GM19468 (cell line): Measurements from ENCODE around the gene UBXN11.
A peak's percentile ranks its signal among the peaks of the same experiment; 100 is the strongest.
"Not testable (repeated sequence)": the region's sequence is repeated elsewhere in the genome, so short reads cannot be mapped to it uniquely, and the experiment has no call there.

Source experiments
- ATAC-seq: cut with Tn5 transposase; IDR thresholded peaks from one replicate; pipeline ENCODE4 v1.9.1; 2021; ENCODE audit warnings: mild to moderate bottlenecking, moderate library complexity, moderate number of reproducible peaks; ENCODE audit not compliant: unreplicated experiment; ENCODE audit errors: extremely low read depth

The UBXN11 gene

GRCh38 chr1:26307966-26308899 lies 1.8 kb upstream of the UBXN11 start:
- ATAC-seq = not testable (repeated sequence)

GRCh38 chr1:26307363-26307781 lies 936 bp upstream of the UBXN11 start:
- ATAC-seq = no peak

- no peak for ATAC-seq
These were observed 658 bp downstream of the UBXN11 start for GRCh38 chr1:26305667-26306289.

GRCh38 chr1:26302733-26303405 lies 3.6 kb downstream of the UBXN11 start:
- ATAC-seq = no peak

GRCh38 chr1:26300578-26301275 lies 5.7 kb downstream of the UBXN11 start:
- ATAC-seq = no peak

- ATAC-seq = no peak
These were observed 8.7 kb downstream of the UBXN11 start for GRCh38 chr1:26297791-26298124.

- no peak for ATAC-seq
These were observed 9.2 kb downstream of the UBXN11 start for GRCh38 chr1:26297057-26297790.

GRCh38 chr1:26296340-26297056 lies 9.9 kb downstream of the UBXN11 start:
- no peak for ATAC-seq

GRCh38 chr1:26295194-26296138 lies 11.0 kb downstream of the UBXN11 start:
- no peak for ATAC-seq

GRCh38 chr1:26293911-26294463 lies 12.4 kb downstream of the UBXN11 start:
- ATAC-seq = no peak

GRCh38 chr1:26292735-26293134 lies 13.7 kb downstream of the UBXN11 start:
- ATAC-seq = not testable (repeated sequence)

- ATAC-seq = no peak
These were observed 14.5 kb downstream of the UBXN11 start for GRCh38 chr1:26291939-26292338.

- ATAC-seq = no peak
These were observed 15.0 kb downstream of the UBXN11 start for GRCh38 chr1:26291433-26291832.

- ATAC-seq = no peak
These were observed 15.6 kb downstream of the UBXN11 start for GRCh38 chr1:26290882-26291261.

GRCh38 chr1:26290122-26290881 lies 16.1 kb downstream of the UBXN11 start:
- ATAC-seq = no peak

- peak; percentile 45 for ATAC-seq
These were observed 17.0 kb downstream of the UBXN11 start for GRCh38 chr1:26289158-26290059.
